HG03095 (cell line): ENCODE results near the gene RAD18.

Experiments
- ATAC-seq: cut with Tn5 transposase; IDR thresholded peaks from one replicate; pipeline ENCODE4 v1.9.1; 2021; ENCODE audit warnings: moderate library complexity; ENCODE audit not compliant: unreplicated experiment

The RAD18 gene

GRCh38 chr3:8986741-8987140 is 23.5 kb upstream of the RAD18 start:
- ATAC-seq: no peak

- no peak for ATAC-seq
Measured at GRCh38 chr3:8985876-8986275, 22.6 kb upstream of the RAD18 start.

- ATAC-seq: no peak
Measured at GRCh38 chr3:8985411-8985831, 22.1 kb upstream of the RAD18 start.

GRCh38 chr3:8984526-8984925 is 21.3 kb upstream of the RAD18 start:
- no peak for ATAC-seq

GRCh38 chr3:8984081-8984480 is 20.8 kb upstream of the RAD18 start:
- ATAC-seq: no peak

- no peak for ATAC-seq
Measured at GRCh38 chr3:8983591-8983990, 20.3 kb upstream of the RAD18 start.

- no peak for ATAC-seq
Measured at GRCh38 chr3:8983026-8983425, 19.8 kb upstream of the RAD18 start.

GRCh38 chr3:8982509-8982908 is 19.2 kb upstream of the RAD18 start:
- ATAC-seq: no peak

GRCh38 chr3:8981700-8982099 is 18.4 kb upstream of the RAD18 start:
- ATAC-seq: no peak

GRCh38 chr3:8981296-8981695 is 18.0 kb upstream of the RAD18 start:
- ATAC-seq: no peak

- ATAC-seq: no peak
Measured at GRCh38 chr3:8980756-8981257, 17.5 kb upstream of the RAD18 start.

- no peak for ATAC-seq
Measured at GRCh38 chr3:8979262-8979661, 16.0 kb upstream of the RAD18 start.

- ATAC-seq: no peak
Measured at GRCh38 chr3:8978551-8978950, 15.3 kb upstream of the RAD18 start.

GRCh38 chr3:8976540-8977182 is 13.4 kb upstream of the RAD18 start:
- no peak for ATAC-seq

GRCh38 chr3:8975081-8976020 is 12.1 kb upstream of the RAD18 start:
- no peak for ATAC-seq

- ATAC-seq: no peak
Measured at GRCh38 chr3:8974458-8974857, 11.2 kb upstream of the RAD18 start.

- ATAC-seq: no peak
Measured at GRCh38 chr3:8972639-8973038, 9.4 kb upstream of the RAD18 start.

- ATAC-seq: no peak
Measured at GRCh38 chr3:8970971-8971589, 7.8 kb upstream of the RAD18 start.

GRCh38 chr3:8969241-8969640 is 6.0 kb upstream of the RAD18 start:
- ATAC-seq: no peak

GRCh38 chr3:8968375-8968882 is 5.2 kb upstream of the RAD18 start:
- ATAC-seq: no peak

GRCh38 chr3:8967553-8967952 is 4.3 kb upstream of the RAD18 start:
- ATAC-seq: no peak
